GM23338 (cell line): Measurements from ENCODE around the gene DNAAF9. TPM values are rescaled to one million over a fixed set of nuclear protein-coding genes. Genes with fewer than 3 reads are reported as not detected.
A peak's percentile ranks its signal among the peaks of the same experiment; 100 is the strongest.

ENCODE experiments used
- ATAC-seq: fragments of 200-7000 bp; cut with Tn5 transposase; 3 replicates; pipeline ENCODE4 v1.9.1; 2020
- DNase-seq: peaks from one replicate; pipeline ENCODE4 v3.0.0-alpha.2; 2015; ENCODE audit warnings: low spot score
- H2AFZ ChIP-seq: fragments of 200-600 bp; sonication (generic); 2 replicates; pipeline ENCODE4 v1.8.0; 2016; ENCODE audit warnings: antibody characterized with exemption, mild to moderate bottlenecking, moderate library complexity
- H3F3A ChIP-seq: fragments of 200-600 bp; sonication (generic); replicated peaks from 2 replicates; pipeline ENCODE4 v1.8.0; 2017; ENCODE audit warnings: antibody characterized with exemption, mixed run types, low read depth
- H3K27ac ChIP-seq: fragments of 200-600 bp; sonication (generic); 2 replicates; pipeline ENCODE4 v1.6.1; 2016; ENCODE audit warnings: low read depth
- H3K27me3 ChIP-seq: fragments of 200-600 bp; sonication (generic); 2 replicates; pipeline ENCODE4 v1.8.0; 2016; ENCODE audit warnings: mild to moderate bottlenecking, mixed run types, moderate library complexity; ENCODE audit not compliant: insufficient read depth
- H3K36me3 ChIP-seq: fragments of 200-600 bp; sonication (generic); 2 replicates; pipeline ENCODE4 v1.8.0; 2016; ENCODE audit warnings: mild to moderate bottlenecking; ENCODE audit not compliant: insufficient read depth
- H3K4me1 ChIP-seq: fragments of 200-600 bp; sonication (generic); 2 replicates; pipeline ENCODE4 v1.8.0; 2016; ENCODE audit warnings: mild to moderate bottlenecking, moderate library complexity; ENCODE audit not compliant: insufficient read depth
- H3K4me2 ChIP-seq: fragments of 200-600 bp; sonication (generic); 2 replicates; pipeline ENCODE4 v1.7.1; 2017; ENCODE audit warnings: mixed run types
- H3K4me3 ChIP-seq: fragments of 200-600 bp; sonication (generic); 2 replicates; pipeline ENCODE4 v1.6.1; 2016; ENCODE audit warnings: mixed run types
- H3K79me2 ChIP-seq: fragments of 200-600 bp; sonication (generic); replicated peaks from 2 replicates; pipeline ENCODE4 v1.8.0; 2017; ENCODE audit warnings: mild to moderate bottlenecking; ENCODE audit not compliant: insufficient read depth
- H3K9me2 ChIP-seq: fragments of 200-600 bp; sonication (generic); 2 replicates; pipeline ENCODE4 v1.8.0; 2017; ENCODE audit not compliant: insufficient read depth
- H4K20me1 ChIP-seq: fragments of 200-600 bp; sonication (generic); replicated peaks from 2 replicates; pipeline ENCODE4 v1.8.0; 2017; ENCODE audit warnings: mild to moderate bottlenecking; ENCODE audit not compliant: insufficient read depth
- H3K27ac Mint-ChIP-seq: 2 replicates; pipeline ENCODE4 v1.8.0; 2020; ENCODE audit warnings: inconsistent platforms, mild to moderate bottlenecking, moderate library complexity, mixed read lengths
- H3K27me3 Mint-ChIP-seq: 3 replicates; pipeline ENCODE4 v1.8.0; 2022; ENCODE audit warnings: low read depth, mild to moderate bottlenecking, moderate library complexity, mixed read lengths, inconsistent platforms; ENCODE audit not compliant: insufficient read depth, poor library complexity
- H3K36me3 Mint-ChIP-seq: 3 replicates; pipeline ENCODE4 v1.8.0; 2021; ENCODE audit warnings: low read depth, mild to moderate bottlenecking, inconsistent platforms, moderate library complexity, mixed read lengths
- H3K4me1 Mint-ChIP-seq: 3 replicates; pipeline ENCODE4 v1.8.0; 2020; ENCODE audit warnings: mild to moderate bottlenecking, inconsistent platforms, mixed read lengths
- H3K4me3 Mint-ChIP-seq: 3 replicates; pipeline ENCODE4 v1.8.0; 2021; ENCODE audit warnings: moderate library complexity, mild to moderate bottlenecking, inconsistent platforms, mixed read lengths
- H3K9me3 Mint-ChIP-seq: 3 replicates; pipeline ENCODE4 v1.8.0; 2020; ENCODE audit warnings: moderate library complexity, mild to moderate bottlenecking, inconsistent platforms, mixed read lengths
- CTCF ChIP-seq, 2 experiments: fragments of 200-600 bp in 1 of 2; sonication (generic) in 1 of 2; conservative IDR thresholded peaks; 2 replicates each; pipeline versions ENCODE4 v1.5.1 to v1.6.1; 2016 to 2017; ENCODE audit warnings: antibody characterized with exemption in 2 of 2, low read depth in 2 of 2, mild to moderate bottlenecking in 2 of 2, moderate library complexity in 1 of 2
- EZH2 ChIP-seq: fragments of 200-600 bp; sonication (generic); IDR thresholded peaks from one replicate; pipeline ENCODE4 v1.8.0; 2017; ENCODE audit warnings: antibody characterized with exemption, mild to moderate bottlenecking, low read depth; ENCODE audit not compliant: unreplicated experiment
- NANOG ChIP-seq: IDR thresholded peaks from 2 replicates; pipeline ENCODE4 v1.6.1; 2016; ENCODE audit warnings: antibody characterized with exemption, borderline replicate concordance
- POLR2AphosphoS5 ChIP-seq: IDR thresholded peaks from 2 replicates; pipeline ENCODE4 v1.6.1; 2016; ENCODE audit warnings: antibody characterized with exemption, low read depth
- ZNF331 ChIP-seq: fragments of 250-450 bp; sonication (Bioruptor Pico); IDR thresholded peaks from 2 replicates; pipeline ENCODE4 v1.5.0; 2020; ENCODE audit warnings: low read depth, mild to moderate bottlenecking, moderate library complexity
- polyA plus RNA-seq: library from polyadenylated mRNA; unstranded; fragments of >200 nt; fragmentation: Nextera tagmentation; extraction: Ambion mirVana; gene quantifications from 2 replicates; pipeline ENCODE4 v1.2.1, GENCODE V29; 2016
- total RNA-seq: library from RNA; depleted of rRNA; stranded (reverse); fragments of >200 nt; shearing (Covaris generic); gene quantifications from 2 replicates; pipeline ENCODE4 v1.2.3, GENCODE V29; 2014
- TF ChIP-seq, protein P1 (sequence below): IDR thresholded peaks from one replicate; pipeline ENCODE4 v1.6.1; 2018; ENCODE audit warnings: antibody characterized with exemption; ENCODE audit not compliant: unreplicated experiment

The DNAAF9 gene
- total and polyA plus RNA-seq, 2 experiments from 2014 or later: 2.4 to 4.8 TPM

GRCh38 chr20:3446779-3447178 is 39.3 kb upstream of the DNAAF9 start:
- Histone ChIP-seq H3K4me3 (no peak overlapping the region), H3K79me2 (no peaks in the 10 kb centered on the region), H3K4me1 (no peaks in the 10 kb centered on the region), H3K27ac (no peak overlapping the region), H4K20me1 (no peaks in the 10 kb centered on the region), H3K4me2 (no peak overlapping the region), H3K9me2 (no peaks in the 10 kb centered on the region), H3K36me3 (no peaks in the 10 kb centered on the region), H3F3A (no peaks in the 10 kb centered on the region), H2AFZ (no peak overlapping the region), H3K27me3 (no peaks in the 10 kb centered on the region)
- H3K27ac Mint-ChIP-seq: no peak overlapping the region
- DNase-seq: peak; percentile 17
- no peak for TF ChIP-seq ZNF331
- TF ChIP-seq NANOG: no peak
- no peak for TF ChIP-seq EZH2
- peaks cover 4% of the 10 kb centered on the region; the same call in 1 of the 3 replicates for H3K36me3 Mint-ChIP-seq
- H3K4me1 Mint-ChIP-seq: no peaks in the 10 kb centered on the region
- no peak for ATAC-seq
- H3K9me3 Mint-ChIP-seq: peaks cover 5% of the 10 kb centered on the region
- H3K4me3 Mint-ChIP-seq: no peak overlapping the region
- peaks cover 2% of the 10 kb centered on the region for H3K27me3 Mint-ChIP-seq

GRCh38 chr20:3436864-3437574 is 29.6 kb upstream of the DNAAF9 start:
- Histone ChIP-seq H3K27me3 (no peaks in the 10 kb centered on the region), H4K20me1 (no peaks in the 10 kb centered on the region), H2AFZ (no peak overlapping the region), H3K9me2 (no peaks in the 10 kb centered on the region; the same call in 1 of the 2 replicates), H3K36me3 (no peaks in the 10 kb centered on the region), H3K4me1 (no peaks in the 10 kb centered on the region), H3F3A (no peaks in the 10 kb centered on the region), H3K27ac (no peak overlapping the region), H3K4me2 (no peak overlapping the region), H3K79me2 (no peaks in the 10 kb centered on the region), H3K4me3 (no peak overlapping the region)
- Mint-ChIP-seq H3K36me3 (peaks cover 2% of the 10 kb centered on the region; the same call in 1 of the 3 replicates), H3K27me3 (no peaks in the 10 kb centered on the region), H3K9me3 (peaks cover 11% of the 10 kb centered on the region), H3K4me3 (no peak overlapping the region), H3K27ac (no peak overlapping the region), H3K4me1 (peaks cover 3% of the 10 kb centered on the region; the same call in 2 of the 3 replicates)
- no peak for DNase-seq
- TF ChIP-seq POLR2AphosphoS5 (no peak), ZNF331 (no peak), CTCF (conservative IDR thresholded peaks at IDR 0.05; ENCODE audit: low read depth in 2 of 2) (no peak)
- TF ChIP-seq, protein P1, sequence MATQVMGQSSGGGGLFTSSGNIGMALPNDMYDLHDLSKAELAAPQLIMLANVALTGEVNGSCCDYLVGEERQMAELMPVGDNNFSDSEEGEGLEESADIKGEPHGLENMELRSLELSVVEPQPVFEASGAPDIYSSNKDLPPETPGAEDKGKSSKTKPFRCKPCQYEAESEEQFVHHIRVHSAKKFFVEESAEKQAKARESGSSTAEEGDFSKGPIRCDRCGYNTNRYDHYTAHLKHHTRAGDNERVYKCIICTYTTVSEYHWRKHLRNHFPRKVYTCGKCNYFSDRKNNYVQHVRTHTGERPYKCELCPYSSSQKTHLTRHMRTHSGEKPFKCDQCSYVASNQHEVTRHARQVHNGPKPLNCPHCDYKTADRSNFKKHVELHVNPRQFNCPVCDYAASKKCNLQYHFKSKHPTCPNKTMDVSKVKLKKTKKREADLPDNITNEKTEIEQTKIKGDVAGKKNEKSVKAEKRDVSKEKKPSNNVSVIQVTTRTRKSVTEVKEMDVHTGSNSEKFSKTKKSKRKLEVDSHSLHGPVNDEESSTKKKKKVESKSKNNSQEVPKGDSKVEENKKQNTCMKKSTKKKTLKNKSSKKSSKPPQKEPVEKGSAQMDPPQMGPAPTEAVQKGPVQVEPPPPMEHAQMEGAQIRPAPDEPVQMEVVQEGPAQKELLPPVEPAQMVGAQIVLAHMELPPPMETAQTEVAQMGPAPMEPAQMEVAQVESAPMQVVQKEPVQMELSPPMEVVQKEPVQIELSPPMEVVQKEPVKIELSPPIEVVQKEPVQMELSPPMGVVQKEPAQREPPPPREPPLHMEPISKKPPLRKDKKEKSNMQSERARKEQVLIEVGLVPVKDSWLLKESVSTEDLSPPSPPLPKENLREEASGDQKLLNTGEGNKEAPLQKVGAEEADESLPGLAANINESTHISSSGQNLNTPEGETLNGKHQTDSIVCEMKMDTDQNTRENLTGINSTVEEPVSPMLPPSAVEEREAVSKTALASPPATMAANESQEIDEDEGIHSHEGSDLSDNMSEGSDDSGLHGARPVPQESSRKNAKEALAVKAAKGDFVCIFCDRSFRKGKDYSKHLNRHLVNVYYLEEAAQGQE: no peak
- ATAC-seq: no peak
